Mucosa of descending colon (tissue), 3 donors: ENCODE data around the gene LYRM7. TPM values are rescaled to one million over a fixed set of nuclear protein-coding genes. Genes with fewer than 3 reads are reported as not detected.
A peak's percentile ranks its signal among the peaks of the same experiment; 100 is the strongest.

Experiments
- ATAC-seq: fragments of 200-7000 bp; cut with Tn5 transposase; one replicate; pipeline ENCODE4 v1.9.1; 2020; ENCODE audit warnings: mild to moderate bottlenecking, moderate library complexity
- DNase-seq, 3 donors: peaks; one replicate each; pipeline ENCODE4 v3.0.0-alpha.2; 2020
- H3K36me3 ChIP-seq: fragments of 200-600 bp; one replicate; pipeline ENCODE4 v1.8.0; 2021; ENCODE audit warnings: low read depth, mild to moderate bottlenecking
- H3K4me1 ChIP-seq: fragments of 200-600 bp; one replicate; pipeline ENCODE4 v1.8.0; 2021; ENCODE audit warnings: low read depth, mild to moderate bottlenecking
- H3K4me3 ChIP-seq: fragments of 200-600 bp; one replicate; pipeline ENCODE4 v1.8.0; 2021; ENCODE audit warnings: mild to moderate bottlenecking
- H3K9me3 ChIP-seq: fragments of 200-600 bp; one replicate; pipeline ENCODE4 v1.8.0; 2021; ENCODE audit warnings: mild to moderate bottlenecking
- CTCF ChIP-seq: fragments of 200-600 bp; IDR thresholded peaks from one replicate; pipeline ENCODE4 v1.8.0; 2022; ENCODE audit warnings: antibody characterized with exemption, mild to moderate bottlenecking
- intact Hi-C, 2 donors: fragments of 100-400 bp; cut with DNase I in 1 of 2; cut with micrococcal nuclease in 1 of 2; formaldehyde crosslinking; loops; one replicate each; pipeline versions ENCODE4 v1.11.0 to v1.11.1; 2022; cut with DNase I, micrococcal nuclease
- total RNA-seq, 3 donors: library from RNA; stranded (reverse); fragmentation: NEBNext Ultra II Directional in 2 of 3; extraction: Animal tissue kit (Norgen Biotek cat#: 25700) in 2 of 3; gene quantifications; one replicate each; pipeline versions ENCODE4 v1.2.1 to v1.2.4, GENCODE V29; 2021 to 2023
- donor health status: DM: no; HTN: no; CAD: no; lungs with moderate emphysema.
- donor health status: DM: no; HTN: no; CAD: no.
- donor health status: DM: no; HTN: yes; CAD: no.

Gene LYRM7
- total RNA-seq, 3 donors from 2014 or later = 11.2 to 12.9 (median 11.7) TPM

- Histone ChIP-seq H3K9me3 (no peaks in the 10 kb centered on the region), H3K4me3 (no peak overlapping the region), H3K4me1 (no peaks in the 10 kb centered on the region), H3K36me3 (no peaks in the 10 kb centered on the region)
- ATAC-seq (no peak), DNase-seq (no peak)
- no peak for TF ChIP-seq CTCF
- intact Hi-C loops = loop anchor here (10.0 kb wide), 2 partner anchors 105 to 225 kb away; partner anchors contain the start of gene CDC42SE2 (in 2 of the 2)
These were observed 10.6 kb upstream of the LYRM7 start for GRCh38 chr5:131160134-131160533.

- no peak overlapping the region for H3K4me3 ChIP-seq
- no peaks in the 10 kb centered on the region for H3K9me3 ChIP-seq
- intact Hi-C loops = loop anchor here (2.0 to 10.0 kb wide), 3 partner anchors 61 to 221 kb away; partner anchors contain the start of gene CDC42SE2 (in 2 of the 2)
- no peak for TF ChIP-seq CTCF
- DNase-seq (peak in 1 of 3 donors; percentile 29), ATAC-seq (no peak)
- H3K36me3 ChIP-seq = no peaks in the 10 kb centered on the region
- H3K4me1 ChIP-seq = peaks cover 3% of the 10 kb centered on the region
These were observed 7.2 kb upstream of the LYRM7 start for GRCh38 chr5:131163276-131164119.

GRCh38 chr5:131164191-131165118 is 6.3 kb upstream of the LYRM7 start:
- no peaks in the 10 kb centered on the region for H3K36me3 ChIP-seq
- peak overlapping the region; percentile 71 for H3K4me3 ChIP-seq
- DNase-seq (peak; percentile 73 to 85 (median 84)), ATAC-seq (peak; percentile 80)
- peaks cover 3% of the 10 kb centered on the region for H3K4me1 ChIP-seq
- TF ChIP-seq CTCF = no peak
- intact Hi-C loops = loop anchor here (2.0 to 10.0 kb wide), 3 partner anchors 60 to 220 kb away; partner anchors contain the start of gene CDC42SE2 (in 2 of the 2)
- no peaks in the 10 kb centered on the region for H3K9me3 ChIP-seq

GRCh38 chr5:131165119-131165727 is 5.5 kb upstream of the LYRM7 start, which contains the start of gene HINT1:
Gene HINT1 (minus strand): TSS chr5:131165256. CDS start chr5:131165205, 51 bp downstream.
- intact Hi-C loops = loop anchor here (2.0 to 10.0 kb wide), 3 partner anchors 60 to 220 kb away; partner anchors contain the start of gene CDC42SE2 (in 2 of the 2)
- peak; percentile 10 for TF ChIP-seq CTCF

GRCh38 chr5:131167615-131168014 is 3.1 kb upstream of the LYRM7 start:
- TF ChIP-seq CTCF = no peak
- Histone ChIP-seq H3K36me3 (no peaks in the 10 kb centered on the region), H3K4me1 (peaks cover 12% of the 10 kb centered on the region), H3K4me3 (no peak overlapping the region), H3K9me3 (no peaks in the 10 kb centered on the region)
- intact Hi-C loops = loop anchor here (10.0 kb wide), 2 partner anchors 97 to 217 kb away; partner anchors contain the start of gene CDC42SE2 (in 2 of the 2)
- ATAC-seq = no peak
- no peak for DNase-seq

More at GRCh38 chr5:131165119-131165727, 5.5 kb upstream of the LYRM7 start, which contains the start of gene HINT1:
- Histone ChIP-seq H3K36me3 (no peaks in the 10 kb centered on the region), H3K4me3 (peak within 1 kb of the TSS; percentile 71), H3K4me1 (peaks cover 3% of the 10 kb centered on the region), H3K9me3 (no peaks in the 10 kb centered on the region)
- ATAC-seq (peak; percentile 92), DNase-seq (peak; percentile 96 to 97 (median 97))
